H9 (cell line): ENCODE data around the gene GPC3. TPM values are rescaled to one million over a fixed set of nuclear protein-coding genes. Genes with fewer than 3 reads are reported as not detected.

Source experiments
- DNase-seq: peaks from one replicate; pipeline ENCODE4 v3.0.0-alpha.2; 2017
- H2AFZ ChIP-seq: one replicate; pipeline ENCODE4 v1.6.1; 2013; ENCODE audit warnings: mild to moderate bottlenecking, low read length, control low read depth, moderate library complexity
- H2AK5ac ChIP-seq: 2 replicates; pipeline ENCODE4 v1.6.1; 2013; ENCODE audit warnings: low read length, control low read depth, mixed read lengths; ENCODE audit not compliant: insufficient read length
- H2BK120ac ChIP-seq: one replicate; pipeline ENCODE4 v1.6.1; 2013; ENCODE audit warnings: low read depth, mild to moderate bottlenecking, low read length, control low read depth, inconsistent platforms; ENCODE audit not compliant: poor library complexity, severe bottlenecking
- H2BK12ac ChIP-seq: 2 replicates; pipeline ENCODE4 v1.6.1; 2013; ENCODE audit warnings: low read length, control low read depth, mixed read lengths, low read depth; ENCODE audit not compliant: insufficient read length
- H2BK15ac ChIP-seq: 2 replicates; pipeline ENCODE4 v1.6.1; 2013; ENCODE audit warnings: low read depth, low read length, control low read depth
- H2BK20ac ChIP-seq: one replicate; pipeline ENCODE4 v1.6.1; 2013; ENCODE audit warnings: low read depth, mild to moderate bottlenecking, low read length, control low read depth, inconsistent platforms; ENCODE audit not compliant: poor library complexity, severe bottlenecking
- H2BK5ac ChIP-seq: 2 replicates; pipeline ENCODE4 v1.6.1; 2013; ENCODE audit warnings: low read length, control low read depth, mixed read lengths; ENCODE audit not compliant: insufficient read length
- H3K14ac ChIP-seq: 2 replicates; pipeline ENCODE4 v1.6.1; 2013; ENCODE audit warnings: low read length, control low read depth; ENCODE audit not compliant: insufficient read depth
- H3K18ac ChIP-seq: 2 replicates; pipeline ENCODE4 v1.6.1; 2013; ENCODE audit warnings: low read depth, mild to moderate bottlenecking, mixed read lengths, low read length, control low read depth; ENCODE audit not compliant: insufficient read length
- H3K23ac ChIP-seq: 2 replicates; pipeline ENCODE4 v1.6.1; 2013; ENCODE audit warnings: low read length, control low read depth, mixed read lengths, low read depth; ENCODE audit not compliant: insufficient read length
- H3K23me2 ChIP-seq: 2 replicates; pipeline ENCODE4 v1.6.1; 2013; ENCODE audit warnings: low read depth, mild to moderate bottlenecking, mixed read lengths, low read length, control low read depth; ENCODE audit not compliant: insufficient read length, poor library complexity, severe bottlenecking
- H3K27ac ChIP-seq: 2 replicates; pipeline ENCODE4 v1.5.1; 2013; ENCODE audit warnings: low read length, control low read depth, mixed read lengths, low read depth; ENCODE audit not compliant: insufficient read length
- H3K27me3 ChIP-seq: 2 replicates; pipeline ENCODE4 v1.6.1; 2013; ENCODE audit warnings: low read length, control low read depth, inconsistent platforms; ENCODE audit not compliant: insufficient read depth
- H3K4ac ChIP-seq: 2 replicates; pipeline ENCODE4 v1.6.1; 2013; ENCODE audit warnings: low read depth, mild to moderate bottlenecking, control low read depth, inconsistent platforms, low read length, moderate library complexity
- H3K4me1 ChIP-seq: 2 replicates; pipeline ENCODE4 v1.6.1; 2013; ENCODE audit warnings: low read length, control low read depth, inconsistent platforms; ENCODE audit not compliant: insufficient read depth
- H3K4me2 ChIP-seq: 2 replicates; pipeline ENCODE4 v1.6.1; 2013; ENCODE audit warnings: low read length, control low read depth, mixed read lengths; ENCODE audit not compliant: insufficient read length, insufficient read depth
- H3K56ac ChIP-seq: 2 replicates; pipeline ENCODE4 v1.6.1; 2013; ENCODE audit warnings: low read depth, mild to moderate bottlenecking, mixed read lengths, low read length, control low read depth; ENCODE audit not compliant: insufficient read length
- H3K79me1 ChIP-seq: 2 replicates; pipeline ENCODE4 v1.6.1; 2013; ENCODE audit warnings: low read depth, mild to moderate bottlenecking, moderate library complexity, low read length, control low read depth, inconsistent platforms; ENCODE audit not compliant: insufficient read depth, poor library complexity, severe bottlenecking
- H3K79me2 ChIP-seq: 2 replicates; pipeline ENCODE4 v1.6.1; 2013; ENCODE audit warnings: low read length, control low read depth, inconsistent platforms; ENCODE audit not compliant: insufficient read depth
- H3K9ac ChIP-seq: 2 replicates; pipeline ENCODE4 v1.6.1; 2013; ENCODE audit warnings: low read length, control low read depth, mixed read lengths; ENCODE audit not compliant: insufficient read length; ENCODE audit errors: extremely low read depth
- H3K9me3 ChIP-seq: one replicate; pipeline ENCODE4 v1.6.1; 2013; ENCODE audit warnings: low read depth, low read length, inconsistent platforms; ENCODE audit not compliant: control insufficient read depth
- H3T11ph ChIP-seq: one replicate; pipeline ENCODE4 v1.6.1; 2013; ENCODE audit warnings: mild to moderate bottlenecking, low read length, control low read depth, inconsistent platforms
- H4K20me1 ChIP-seq: one replicate; pipeline ENCODE4 v1.6.1; 2013; ENCODE audit not compliant: control insufficient read depth, insufficient read length, insufficient read depth
- H4K5ac ChIP-seq: 2 replicates; pipeline ENCODE4 v1.6.1; 2013; ENCODE audit warnings: low read depth, mild to moderate bottlenecking, mixed read lengths, low read length, control low read depth; ENCODE audit not compliant: insufficient read length
- H4K8ac ChIP-seq: replicated peaks from 2 replicates; pipeline ENCODE4 v1.6.1; 2013; ENCODE audit warnings: low read length, control low read depth, mixed read lengths, low read depth; ENCODE audit not compliant: insufficient read length
- H4K91ac ChIP-seq: 2 replicates; pipeline ENCODE4 v1.6.1; 2013; ENCODE audit warnings: low read depth, mild to moderate bottlenecking, moderate library complexity, mixed read lengths, low read length, control low read depth; ENCODE audit not compliant: insufficient read length
- H3K27ac Mint-ChIP-seq, 3 experiments: 2 replicates in 2 of 3; 3 replicates in 1 of 3; pipeline ENCODE4 v1.8.0; 2020 to 2021; ENCODE audit warnings: mixed read lengths in 3 of 3, mild to moderate bottlenecking in 1 of 3, moderate library complexity in 1 of 3
- H3K27me3 Mint-ChIP-seq: 2 replicates; pipeline ENCODE4 v1.8.0; 2021; ENCODE audit warnings: low read depth, mild to moderate bottlenecking, moderate library complexity, mixed read lengths
- H3K36me3 Mint-ChIP-seq, 3 experiments: 2 replicates in 2 of 3; 3 replicates in 1 of 3; pipeline ENCODE4 v1.8.0; 2020 to 2021; ENCODE audit warnings: low read depth in 3 of 3, mixed read lengths in 3 of 3; ENCODE audit not compliant: insufficient read depth in 1 of 3
- H3K4me1 Mint-ChIP-seq, 2 experiments: 2 replicates each; pipeline ENCODE4 v1.8.0; 2020; ENCODE audit warnings: mixed read lengths in 2 of 2
- H3K4me3 Mint-ChIP-seq, 2 experiments: 2 replicates in 1 of 2; 3 replicates in 1 of 2; pipeline ENCODE4 v1.8.0; 2020 to 2021; ENCODE audit warnings: mild to moderate bottlenecking in 2 of 2, mixed read lengths in 2 of 2, moderate library complexity in 1 of 2
- H3K9me3 Mint-ChIP-seq, 2 experiments: 2 replicates in 1 of 2; 3 replicates in 1 of 2; pipeline ENCODE4 v1.8.0; 2020; ENCODE audit warnings: mild to moderate bottlenecking in 2 of 2, mixed read lengths in 2 of 2, moderate library complexity in 1 of 2
- CTCF ChIP-seq: fragments of 200-600 bp; sonication (generic); conservative IDR thresholded peaks from 3 replicates; pipeline ENCODE4 v1.8.0; 2021; ENCODE audit warnings: antibody characterized with exemption, mild to moderate bottlenecking
- WGBS: extraction: QIAGEN DNeasy Blood & Tissue Kit; methylation state at CpG from one replicate; pipeline ENCODE4 v1.1.7; 2013; ENCODE audit warnings: missing lambda C conversion rate, low lambda C conversion rate, mixed read lengths; ENCODE audit not compliant: insufficient read length; ENCODE audit errors: extremely low coverage; 5-methylcytosine and 5-hydroxymethylcytosine counted together
- total RNA-seq: library from RNA; stranded (reverse); gene quantifications from 2 replicates; pipeline ENCODE4 v1.2.1, GENCODE V29; 2021

The GPC3 gene
- total RNA-seq, 1 experiment from 2014 or later: 108 TPM

GRCh38 chrX:133749370-133749769 is 236.0 kb downstream of the GPC3 start:
- no CpG with 5 or more reads among the region's 4 CpGs for WGBS
- H2BK12ac ChIP-seq: no peak overlapping the region
- no peak overlapping the region for H2AFZ ChIP-seq
- no peaks in the 10 kb centered on the region for H3K79me2 ChIP-seq
- no peaks in the 10 kb centered on the region for H3K27me3 ChIP-seq
- H3K27me3 Mint-ChIP-seq: no peaks in the 10 kb centered on the region
- H2BK20ac ChIP-seq: no peak overlapping the region
- no peak overlapping the region for H3T11ph ChIP-seq
- no peak overlapping the region for H2BK15ac ChIP-seq
- no peaks in the 10 kb centered on the region for H3K23me2 ChIP-seq
- no peak overlapping the region for H3K14ac ChIP-seq
- no peak overlapping the region for H4K91ac ChIP-seq
- H3K27ac ChIP-seq: no peak overlapping the region
- no peaks in the 10 kb centered on the region for H4K20me1 ChIP-seq
- H2BK5ac ChIP-seq: no peak overlapping the region
- no peak overlapping the region for H3K56ac ChIP-seq
- DNase-seq: no peak
- H3K4me2 ChIP-seq: no peak overlapping the region
- H3K4me3 Mint-ChIP-seq: no peak overlapping the region
- no peak overlapping the region for H3K23ac ChIP-seq
- no peak overlapping the region for H2AK5ac ChIP-seq
- H2BK120ac ChIP-seq: no peak overlapping the region
- H4K8ac ChIP-seq: no peak overlapping the region
- no peaks in the 10 kb centered on the region for H3K9me3 Mint-ChIP-seq
- no peak overlapping the region for H4K5ac ChIP-seq
- peaks cover 20 to 30% of the 10 kb centered on the region in 2 experiments for H3K4me1 Mint-ChIP-seq
- no peak for TF ChIP-seq CTCF
- H3K9me3 ChIP-seq: no peaks in the 10 kb centered on the region
- H3K27ac Mint-ChIP-seq: peak overlapping the region in 2 of 3 experiments; percentile 1 to 61; a peak in 3 of 7 replicates
- no peak overlapping the region for H3K18ac ChIP-seq
- no peak overlapping the region for H3K9ac ChIP-seq
- peaks cover 0 to 6% (median 3%) of the 10 kb centered on the region in 3 experiments; a peak in 3 of 7 replicates for H3K36me3 Mint-ChIP-seq
- no peaks in the 10 kb centered on the region for H3K79me1 ChIP-seq
- no peak overlapping the region for H3K4ac ChIP-seq
- peaks cover 3% of the 10 kb centered on the region; the same call in 1 of the 2 replicates for H3K4me1 ChIP-seq
